ENCODE results near the gene TMEM164. TPM values are rescaled to one million over a fixed set of nuclear protein-coding genes. Genes with fewer than 3 reads are reported as not detected.

TMEM164 gene
- polyA plus RNA-seq, 5 donors: 36.0 to 49.4 (median 41.8) TPM

DNA sequence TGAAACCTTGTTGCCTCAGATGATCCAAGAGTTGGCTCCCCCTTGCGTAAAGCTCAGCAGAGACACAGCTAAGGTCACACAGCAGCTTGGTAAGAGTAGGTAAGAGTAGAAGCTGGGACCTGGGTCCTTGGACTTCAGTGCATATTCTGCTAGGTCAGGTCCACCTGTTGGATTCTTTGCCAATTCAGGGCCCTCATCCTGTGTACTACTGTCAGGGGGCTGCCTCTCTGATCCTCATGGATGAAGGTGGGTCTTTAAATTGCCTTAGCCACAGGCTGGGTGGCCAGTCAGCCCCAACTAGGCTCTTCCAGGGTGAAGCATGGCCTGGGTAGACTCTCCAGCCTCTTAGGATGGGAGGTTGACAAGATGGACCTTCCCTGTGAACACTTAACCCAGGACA is 159.2 kb downstream of the TMEM164 start:
- DNase-seq: no peak

DNA sequence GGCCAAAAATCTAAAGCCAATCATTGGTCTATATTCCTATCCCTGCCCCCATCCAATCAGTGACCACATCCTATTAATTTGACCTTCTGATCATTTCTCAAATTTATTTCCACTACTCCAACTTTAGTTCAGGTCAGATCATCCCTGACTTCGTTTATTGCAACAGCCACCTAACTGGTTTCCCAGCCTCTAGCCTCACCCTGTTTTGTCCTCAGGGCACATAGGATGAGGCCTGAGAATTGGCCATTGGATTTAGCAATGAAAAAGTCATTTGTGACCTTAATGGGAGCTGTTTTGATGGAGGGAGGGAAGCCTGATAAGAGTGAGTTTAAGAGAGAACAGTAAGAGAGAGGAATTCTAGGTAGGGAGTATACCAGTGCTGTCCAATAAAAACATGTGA is 160.0 kb downstream of the TMEM164 start:
- DNase-seq: no peak

DNA sequence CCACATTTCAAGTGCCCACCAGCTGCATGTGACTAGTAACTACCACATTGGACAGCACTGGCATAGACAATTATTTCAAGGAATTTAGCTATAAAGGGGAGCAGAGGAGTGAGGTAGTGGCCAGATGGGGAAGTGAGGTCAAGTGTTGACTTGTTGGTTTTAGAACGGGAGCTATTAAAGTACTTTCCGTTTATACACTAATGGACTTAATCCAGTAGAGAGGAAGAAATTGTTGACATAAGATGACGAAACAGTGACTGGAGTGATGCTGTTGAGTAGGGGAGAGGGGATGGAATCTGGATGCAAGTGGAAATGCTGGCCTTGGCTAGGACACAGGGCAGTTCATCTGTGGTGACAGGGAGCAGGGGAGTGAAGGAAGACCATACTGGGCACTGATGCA is 160.6 kb downstream of the TMEM164 start:
- DNase-seq: no peak

DNA sequence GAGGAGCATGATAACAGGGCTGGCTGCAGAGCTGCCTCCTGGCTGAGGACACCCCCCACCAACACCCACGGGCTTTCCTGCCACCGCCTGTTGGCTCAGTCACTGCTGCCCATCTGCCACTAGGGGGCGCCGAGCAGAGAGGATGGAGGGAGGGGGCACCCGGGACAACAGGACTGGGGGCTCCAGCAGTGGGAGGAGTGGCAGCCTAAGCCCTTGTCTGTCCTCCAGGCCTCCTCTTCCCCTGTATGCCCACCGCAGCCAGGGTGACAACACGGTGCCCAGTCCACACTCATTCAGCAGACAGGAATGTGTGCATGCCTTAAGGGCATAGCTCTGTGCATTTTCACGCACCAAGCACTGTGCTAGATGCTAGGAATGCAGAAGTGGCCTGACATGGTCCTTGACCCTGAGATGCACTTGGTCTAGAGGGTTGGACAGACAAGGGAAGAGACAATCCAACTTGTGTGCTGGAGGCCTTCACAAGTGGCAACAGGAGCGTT is 165.1 kb downstream of the TMEM164 start:
- DNase-seq: no peak

DNA sequence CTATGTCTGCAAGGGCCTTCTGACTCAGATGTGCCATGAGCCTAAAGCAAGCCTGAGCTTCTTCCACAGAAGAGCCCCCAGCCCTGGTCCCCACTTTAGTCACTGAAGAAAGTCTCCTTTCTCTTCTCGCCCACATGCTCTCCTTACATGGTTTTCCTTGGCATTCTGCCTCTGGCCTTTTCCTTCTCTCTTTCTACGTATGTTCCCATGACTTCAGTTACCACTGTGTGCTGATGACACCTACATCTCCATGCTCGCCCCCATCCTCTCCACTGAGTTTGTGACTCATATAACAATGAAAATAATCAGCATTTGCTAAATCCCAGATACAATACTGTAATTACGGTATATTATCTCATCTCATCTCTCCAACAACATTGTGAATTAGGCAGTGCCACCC is 165.7 kb downstream of the TMEM164 start:
- DNase-seq: no peak

DNA sequence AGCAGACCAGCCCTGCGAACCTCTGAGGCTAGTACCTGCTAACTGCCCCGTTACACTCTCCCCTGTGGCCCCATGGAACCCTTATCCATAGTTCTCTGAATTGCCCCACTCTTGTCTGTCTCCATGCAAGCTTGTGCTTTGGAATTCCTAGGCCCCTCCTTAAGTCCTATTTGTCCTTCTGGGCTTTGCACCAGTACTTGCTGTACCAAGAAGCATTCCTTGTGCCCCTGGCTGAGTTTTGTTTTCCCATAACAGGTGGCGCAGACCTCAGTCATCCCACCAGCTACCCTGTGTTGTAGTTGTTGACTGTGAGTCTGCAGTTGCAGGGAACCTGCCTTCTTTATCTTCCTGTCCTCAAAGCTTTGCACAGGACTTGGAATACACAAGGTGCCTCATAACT is 167.1 kb downstream of the TMEM164 start:
- no peak for DNase-seq

DNA sequence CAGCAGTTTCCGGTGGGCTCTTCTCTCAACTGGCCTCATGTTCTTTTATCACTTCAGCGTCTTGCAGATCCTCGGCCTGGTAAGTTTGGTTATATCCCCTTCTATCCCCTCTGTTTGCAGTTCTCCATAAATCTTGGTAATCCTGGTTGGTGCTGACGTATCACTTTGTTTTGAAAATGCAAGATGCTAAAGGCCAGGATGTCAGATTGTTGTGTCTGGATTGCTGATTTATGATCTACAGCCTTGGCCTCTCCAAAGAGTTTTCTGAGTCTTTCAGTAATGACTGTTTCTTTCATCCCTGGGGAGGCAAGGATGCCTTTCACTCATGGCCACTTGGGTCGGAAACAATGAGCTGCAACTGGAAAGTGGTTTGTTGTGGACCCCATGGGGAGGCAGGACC is 168.5 kb downstream of the TMEM164 start:
- DNase-seq: no peak

DNA sequence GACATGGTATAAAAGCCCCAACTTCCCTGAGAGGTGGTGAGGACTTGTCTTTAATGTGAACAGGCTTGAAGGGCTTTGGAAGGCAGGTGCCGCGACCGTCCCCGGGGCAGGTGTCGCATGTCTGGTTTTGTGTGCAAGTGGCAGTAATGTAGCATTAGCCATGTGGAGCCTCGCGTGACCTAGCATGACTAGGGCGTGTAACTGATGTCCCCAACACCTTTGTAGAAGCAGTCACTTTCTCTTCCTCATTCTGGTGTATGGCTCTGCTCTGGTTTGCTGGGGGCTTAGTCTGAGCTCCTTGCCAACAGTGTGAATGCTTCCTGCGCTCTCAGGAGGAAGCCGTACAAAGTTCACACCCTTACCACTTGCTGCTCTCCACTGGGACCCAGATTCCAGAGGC is 169.3 kb downstream of the TMEM164 start:
- DNase-seq: no peak

DNA sequence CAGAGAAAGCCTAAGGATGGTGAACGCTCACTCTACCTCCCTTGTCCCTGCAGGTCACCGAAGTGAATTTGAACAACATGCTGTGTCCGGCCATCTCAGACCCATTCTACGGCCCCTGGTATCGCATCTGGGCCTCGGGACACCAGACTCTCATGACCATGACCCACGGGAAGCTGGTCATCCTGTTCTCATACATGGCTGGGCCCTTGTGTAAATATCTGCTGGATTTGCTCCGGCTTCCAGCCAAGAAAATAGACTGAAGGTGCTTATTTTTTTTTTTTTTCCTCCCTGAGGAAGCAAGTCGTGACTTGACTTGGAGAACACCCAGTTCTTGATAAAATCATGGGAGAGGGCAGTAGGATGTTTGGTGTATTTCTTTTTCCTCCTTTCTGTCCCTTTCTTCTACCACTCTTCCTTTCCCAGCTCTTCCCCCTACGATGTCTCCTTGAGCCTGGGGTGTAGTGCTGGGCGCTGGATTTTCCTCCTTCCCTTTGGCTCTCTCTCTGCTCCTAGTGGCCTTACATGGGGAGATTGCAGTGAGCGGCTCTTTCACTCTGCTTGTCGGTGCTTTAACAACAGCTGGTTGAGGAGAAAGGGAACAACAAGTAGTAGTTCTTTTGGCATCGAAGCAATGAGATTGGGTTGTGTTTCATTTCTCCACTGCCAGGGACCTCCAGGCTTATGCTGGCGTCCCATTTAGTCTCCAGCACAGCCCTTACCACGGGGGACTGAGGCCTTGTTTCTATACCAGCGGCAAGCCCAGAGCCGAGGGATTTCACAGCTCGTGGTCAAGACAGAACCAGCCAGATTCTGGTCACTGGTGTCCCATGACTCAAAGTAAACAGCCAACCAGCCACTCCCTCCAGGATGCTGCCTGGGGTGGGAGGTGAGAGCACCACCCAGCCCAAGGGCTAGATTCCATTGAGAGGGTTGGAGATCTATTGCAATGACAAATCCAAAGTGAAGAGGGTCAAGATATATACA is 170.6 kb downstream of the TMEM164 start:
- DNase-seq: no peak

DNA sequence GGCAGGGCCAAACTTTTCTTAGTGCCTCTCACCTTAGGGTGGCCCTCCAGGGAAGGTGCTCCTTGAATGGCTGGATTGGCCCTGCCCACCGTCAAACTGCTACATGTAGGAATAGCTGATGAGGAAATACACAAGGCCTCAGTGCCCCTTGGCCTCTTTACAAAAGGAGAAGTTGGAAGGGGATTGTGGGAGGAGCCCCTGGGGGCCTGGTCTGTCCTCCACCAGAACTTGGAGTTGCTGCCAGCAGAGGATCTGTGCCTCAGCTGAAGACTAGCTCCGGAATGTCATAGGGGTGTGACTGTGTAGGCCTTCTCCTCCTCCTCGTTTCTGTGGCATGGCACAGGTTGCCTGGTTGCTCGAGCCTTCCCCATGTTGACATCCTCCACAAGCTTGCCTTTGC is 172.2 kb downstream of the TMEM164 start:
- no peak for DNase-seq

DNA sequence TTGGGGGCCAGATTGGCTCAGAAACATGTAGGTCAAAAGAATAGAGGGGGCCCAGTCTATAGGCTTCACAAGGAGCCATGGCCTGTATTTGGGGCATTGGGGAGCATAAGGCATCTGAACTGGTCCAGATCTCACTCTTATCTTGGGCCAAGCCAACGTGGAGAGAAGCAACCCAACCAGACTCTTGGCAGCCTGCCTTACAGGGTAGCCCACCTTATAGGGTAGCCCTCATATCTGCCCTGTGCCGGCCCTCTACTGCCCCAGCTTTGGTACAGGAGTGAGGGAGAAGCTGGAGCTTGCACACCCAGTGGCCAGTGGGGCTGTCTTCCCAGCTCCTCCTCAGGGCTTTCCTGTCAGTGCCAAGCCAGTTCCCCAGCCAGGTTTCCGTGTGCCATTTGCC is 172.8 kb downstream of the TMEM164 start:
- DNase-seq: no peak

DNA sequence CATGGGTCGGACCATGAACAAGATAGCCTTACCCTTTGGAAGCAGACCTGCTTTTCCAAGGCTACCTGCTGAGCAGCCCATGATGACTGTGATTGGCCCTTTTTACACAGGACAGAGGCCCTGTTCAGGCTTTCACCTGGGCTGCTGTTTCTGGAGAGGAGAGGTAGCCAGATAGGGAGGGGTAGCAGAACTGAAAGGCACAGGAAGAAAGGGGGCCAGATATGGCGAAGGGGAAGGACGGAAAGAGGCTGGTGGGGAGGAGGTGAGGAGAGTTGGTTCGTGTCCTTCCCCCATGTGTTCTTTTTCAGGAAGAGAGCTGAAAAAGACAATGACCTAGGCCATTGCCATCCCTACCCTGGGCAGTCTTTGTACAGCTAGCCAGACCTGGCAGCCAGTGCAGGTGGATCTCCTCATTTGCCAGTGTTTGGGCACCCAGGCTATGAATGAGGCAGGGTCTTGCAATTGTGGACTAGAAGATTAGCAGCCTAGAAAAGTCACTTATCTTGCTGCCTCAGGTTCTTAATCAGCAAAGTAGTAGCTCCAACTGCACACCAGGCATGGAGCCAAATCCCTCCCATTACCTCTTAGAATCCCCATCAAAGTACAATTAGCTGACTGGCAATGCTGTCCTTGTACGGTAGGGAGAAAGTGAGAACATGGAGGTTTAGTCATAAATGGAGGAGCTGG is 175.4 kb downstream of the TMEM164 start:
- no peak for DNase-seq

DNA sequence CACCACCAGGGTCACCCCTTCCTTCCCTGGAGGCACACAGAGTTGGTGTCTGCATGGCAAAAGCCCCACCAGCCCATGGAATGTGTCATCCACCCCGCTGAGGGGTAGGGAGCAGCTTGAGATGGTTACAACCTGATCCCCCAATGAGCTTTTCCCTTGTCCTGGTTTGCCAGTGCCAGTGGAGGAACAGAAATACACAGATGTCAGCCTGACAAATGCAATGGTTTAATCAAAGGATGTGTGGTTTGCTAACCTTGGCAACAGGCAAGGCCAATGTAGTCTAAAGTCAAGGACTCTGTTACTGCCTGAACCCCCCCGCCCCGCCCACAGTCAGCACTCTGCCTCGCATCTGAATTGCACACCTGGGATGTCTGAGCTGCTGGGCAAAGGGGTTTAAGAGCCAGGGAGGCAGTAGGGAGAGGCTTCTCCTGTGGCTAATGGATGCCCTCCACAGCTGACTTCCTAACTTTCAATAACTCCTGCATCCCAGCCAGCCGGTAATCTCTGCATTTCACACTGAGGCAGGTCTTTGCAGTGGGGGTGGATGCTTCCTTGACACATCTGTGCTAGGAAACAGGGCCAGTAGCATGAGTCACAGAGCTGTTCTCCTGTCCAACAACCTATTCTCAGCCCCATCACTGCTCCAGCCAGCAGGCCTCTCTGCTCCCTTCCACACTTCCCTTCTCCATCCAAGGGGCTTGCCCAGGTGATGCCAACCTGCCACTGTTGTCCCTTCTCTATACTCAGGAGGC is 177.4 kb downstream of the TMEM164 start:
- no peak for DNase-seq

DNA sequence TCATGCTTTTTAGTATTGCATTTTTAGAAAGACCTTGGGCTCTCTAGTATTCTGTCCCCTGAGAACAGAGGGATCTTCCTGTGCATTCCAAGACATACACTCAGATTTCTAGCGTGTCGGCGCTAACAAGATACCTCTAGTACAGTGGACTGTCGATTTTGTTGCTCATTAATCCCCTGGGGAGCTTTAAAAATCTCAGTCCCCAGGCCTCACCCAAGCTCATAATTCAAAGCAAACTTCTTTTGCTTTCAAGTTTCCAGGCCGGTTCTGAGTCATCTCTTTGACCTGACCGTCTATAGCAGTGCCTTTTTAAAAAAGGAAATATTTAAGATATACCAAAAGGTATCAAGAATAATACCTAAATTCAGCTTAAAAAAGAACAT is 178.0 kb downstream of the TMEM164 start:
- no peak for DNase-seq

DNA sequence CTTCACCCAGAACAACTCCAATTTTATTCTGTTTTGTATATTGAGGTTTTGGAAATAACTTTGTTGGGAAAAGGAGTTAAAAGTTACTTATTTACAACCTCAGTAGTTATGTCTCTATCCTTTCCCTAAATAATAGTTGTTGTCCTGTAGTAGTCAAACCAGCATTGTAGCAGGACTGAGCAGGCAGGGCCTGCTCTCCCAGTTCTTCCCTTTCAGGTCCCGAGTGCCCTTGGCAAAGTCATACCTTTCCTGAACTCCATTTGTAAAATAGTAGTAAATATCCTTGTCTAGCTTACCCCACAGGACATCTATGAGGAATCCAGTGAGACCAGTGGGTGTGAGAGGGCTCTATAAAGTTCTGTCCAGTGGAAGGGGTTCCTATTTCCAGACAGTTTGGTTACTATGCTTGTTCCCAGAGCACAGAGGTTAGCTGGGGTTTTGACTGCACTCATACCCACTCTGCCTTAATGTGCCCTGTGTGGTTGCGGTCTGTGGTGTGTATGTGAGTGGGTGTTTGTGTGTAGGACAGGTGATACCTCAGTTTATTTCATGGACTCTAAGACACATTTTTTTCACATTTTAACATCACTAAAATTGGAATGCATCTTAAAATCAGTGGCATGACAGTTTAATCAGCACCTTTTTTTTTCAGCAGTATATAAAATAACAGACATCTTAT is 178.7 kb downstream of the TMEM164 start:
- no peak for DNase-seq

DNA sequence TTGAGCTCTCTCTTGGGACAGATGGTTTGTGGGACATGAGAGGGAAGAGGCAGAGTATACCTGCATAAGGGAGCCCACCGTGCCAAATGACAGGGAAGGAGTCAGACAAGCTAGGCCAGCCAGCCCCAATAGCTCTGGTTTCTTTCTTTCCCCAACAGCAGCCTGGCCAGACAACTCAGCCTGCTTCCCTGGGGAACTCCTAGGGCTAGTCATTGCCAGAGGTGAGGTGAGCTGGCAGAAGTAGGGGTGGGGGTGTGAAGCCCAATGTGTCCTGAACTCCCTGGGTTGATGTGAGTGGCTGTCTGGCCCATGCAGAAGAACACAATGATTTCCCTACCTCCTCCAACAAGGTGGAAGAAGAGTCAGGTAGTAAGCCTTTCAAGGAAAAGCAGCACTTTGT is 179.4 kb downstream of the TMEM164 start:
- DNase-seq: no peak

DNA sequence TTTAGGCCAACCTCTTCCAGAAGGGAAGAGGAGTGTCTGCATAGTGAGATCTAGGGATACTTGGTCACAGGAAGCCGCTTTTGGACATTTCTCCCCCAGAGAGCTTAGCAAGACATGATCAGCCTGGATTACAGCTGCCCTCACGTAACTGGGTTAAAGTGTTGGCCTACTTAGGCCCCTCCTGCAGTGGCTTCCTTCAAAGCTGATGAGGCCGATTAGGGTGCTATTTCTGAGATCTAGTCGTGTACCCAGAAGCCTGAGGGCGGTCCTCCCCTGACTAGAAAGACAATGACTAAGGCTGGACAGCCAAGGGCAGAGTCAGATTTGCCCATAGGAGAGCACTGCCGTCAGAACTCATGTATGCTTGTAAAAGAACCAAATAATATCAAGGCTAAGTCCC is 180.0 kb downstream of the TMEM164 start:
- no peak for DNase-seq

DNA sequence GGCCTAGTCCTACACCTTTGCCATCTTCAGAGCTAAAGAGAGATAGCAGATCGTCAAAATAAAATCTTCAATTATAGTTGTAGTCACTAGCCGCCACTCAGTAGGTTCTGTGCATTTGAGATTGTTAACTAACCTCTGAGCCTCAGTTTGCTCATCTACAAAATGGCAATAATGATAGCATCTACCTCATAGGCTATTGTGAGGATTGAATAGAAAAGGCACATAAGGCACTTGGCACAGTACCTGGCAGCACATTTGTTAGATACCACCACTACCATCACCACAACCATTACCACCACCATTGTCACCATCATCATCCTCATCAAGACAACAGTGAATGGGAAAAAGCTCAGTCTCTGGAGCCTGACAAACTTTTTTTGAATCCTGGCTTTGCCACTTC is 180.4 kb downstream of the TMEM164 start:
- DNase-seq: no peak

DNA sequence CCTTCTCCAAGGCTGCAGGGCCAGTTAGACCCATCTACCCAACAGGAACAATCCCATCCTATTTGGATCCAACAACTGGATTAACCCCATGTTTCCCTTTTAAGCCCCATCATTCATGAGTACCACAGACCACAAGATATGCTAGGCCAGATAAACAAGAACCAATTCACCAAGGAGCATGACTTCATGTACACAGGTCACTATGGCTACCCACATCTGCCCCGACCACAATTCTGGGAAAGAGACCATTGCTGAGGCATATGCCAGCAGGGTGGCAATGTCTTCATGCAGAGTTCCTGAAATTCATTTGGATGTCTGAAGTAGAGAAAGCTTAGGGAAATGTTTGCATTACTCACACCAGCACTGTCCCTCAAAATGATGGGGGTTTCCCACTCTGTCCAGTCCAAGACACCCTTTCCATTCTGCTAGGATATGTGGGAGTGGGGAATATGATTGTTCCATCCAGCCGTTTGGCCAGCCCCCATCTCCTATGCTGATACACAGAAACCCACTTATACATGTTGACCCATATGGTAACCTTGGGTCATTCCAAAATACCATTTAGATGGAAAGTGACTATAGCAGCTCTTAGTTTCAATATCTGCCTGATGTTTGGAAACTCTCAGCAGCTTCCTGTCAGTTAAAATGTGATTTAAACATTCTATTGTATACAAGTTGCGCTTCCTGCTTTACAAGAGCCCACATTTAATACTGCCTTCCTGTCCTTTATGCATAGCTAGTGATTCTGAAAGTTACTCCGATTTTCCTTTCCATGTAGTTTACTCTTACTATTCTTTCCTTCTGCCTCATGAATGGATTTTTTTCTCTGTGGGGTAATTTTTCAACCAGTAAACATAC is 186.0 kb downstream of the TMEM164 start:
- DNase-seq: no peak

DNA sequence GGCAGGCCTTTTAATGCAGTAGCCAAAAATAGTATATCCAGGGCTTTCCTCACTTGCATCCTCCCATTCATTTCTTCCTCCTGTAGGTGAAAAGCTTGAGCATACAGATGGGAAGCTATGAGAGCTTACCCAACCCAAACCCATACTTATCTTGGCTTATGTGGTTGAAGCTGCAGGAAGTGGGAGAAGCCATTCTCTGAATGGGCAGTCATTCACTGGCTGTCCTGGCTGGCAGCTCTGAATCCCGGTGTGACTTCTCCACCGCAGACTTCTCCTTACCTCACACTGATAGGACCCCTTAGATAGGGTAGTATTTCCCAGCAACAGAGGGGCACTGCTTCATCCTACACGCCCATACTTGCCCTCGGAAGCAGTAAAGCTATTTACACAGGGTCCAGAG is 189.6 kb downstream of the TMEM164 start:
- DNase-seq: no peak

DNA sequence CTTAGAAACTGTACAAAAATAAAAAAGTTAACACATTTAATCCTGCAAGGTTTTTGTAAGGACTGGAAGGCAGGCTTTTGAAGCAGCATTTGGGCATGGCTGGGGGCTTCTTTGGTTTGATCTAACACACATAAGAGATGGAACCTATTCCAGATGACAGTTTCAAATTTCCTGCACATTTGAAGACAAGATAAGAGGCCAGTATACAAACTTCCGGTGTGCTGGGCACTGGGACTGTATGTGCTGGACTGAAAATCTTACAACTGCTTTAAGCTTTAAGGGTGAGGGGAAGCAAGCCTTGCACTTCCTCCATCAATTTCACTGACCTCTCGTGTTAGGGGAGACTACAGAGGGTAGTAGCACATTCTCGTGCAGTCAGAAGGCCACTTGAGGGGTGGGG is 192.1 kb downstream of the TMEM164 start:
- DNase-seq: no peak
